Smooth muscle cell (in vitro differentiated cells): ENCODE data around the gene ACSS2. TPM values are rescaled to one million over a fixed set of nuclear protein-coding genes. Genes with fewer than 3 reads are reported as not detected.

Experiments
- DNase-seq: peaks from one replicate; lab custom pipeline; 2025; ENCODE audit not compliant: unreplicated experiment; lab: John Stamatoyannopoulos, UW
- H2AFZ ChIP-seq: fragments of 200-600 bp; sonication (generic); 2 replicates; pipeline ENCODE4 v1.6.0; 2016; ENCODE audit warnings: antibody characterized with exemption, low read depth, mild to moderate bottlenecking
- H3F3A ChIP-seq: fragments of 200-600 bp; sonication (generic); 2 replicates; pipeline ENCODE4 v1.6.0; 2017; ENCODE audit warnings: antibody characterized with exemption, low read depth
- H3K27ac ChIP-seq: fragments of 200-600 bp; sonication (generic); 2 replicates; pipeline ENCODE4 v1.5.1; 2016; ENCODE audit warnings: low read depth, mild to moderate bottlenecking
- H3K27me3 ChIP-seq: fragments of 200-600 bp; sonication (generic); 2 replicates; pipeline ENCODE4 v1.6.1; 2016; ENCODE audit warnings: low read depth, mild to moderate bottlenecking
- H3K36me3 ChIP-seq: fragments of 200-600 bp; sonication (generic); 2 replicates; pipeline ENCODE4 v1.5.1; 2016; ENCODE audit warnings: low read depth
- H3K4me1 ChIP-seq: fragments of 200-600 bp; sonication (generic); 2 replicates; pipeline ENCODE4 v1.5.1; 2016; ENCODE audit warnings: low read depth
- H3K4me2 ChIP-seq: fragments of 200-600 bp; sonication (generic); 2 replicates; pipeline ENCODE4 v1.6.0; 2016; ENCODE audit warnings: mild to moderate bottlenecking
- H3K4me3 ChIP-seq: fragments of 200-600 bp; sonication (generic); 2 replicates; pipeline ENCODE4 v1.5.1; 2016; ENCODE audit warnings: mild to moderate bottlenecking
- H3K79me2 ChIP-seq: fragments of 200-600 bp; sonication (generic); 2 replicates; pipeline ENCODE4 v1.6.0; 2016; ENCODE audit warnings: low read depth, mild to moderate bottlenecking
- H3K9ac ChIP-seq: fragments of 200-600 bp; sonication (generic); 2 replicates; pipeline ENCODE4 v1.6.0; 2016; ENCODE audit warnings: low read depth
- H3K9me3 ChIP-seq: fragments of 200-600 bp; sonication (generic); replicated peaks from 2 replicates; pipeline ENCODE4 v1.5.1; 2016; ENCODE audit warnings: low read depth
- H4K20me1 ChIP-seq: fragments of 200-600 bp; sonication (generic); 2 replicates; pipeline ENCODE4 v1.6.0; 2016; ENCODE audit warnings: low read depth
- CTCF ChIP-seq: fragments of 200-600 bp; sonication (generic); IDR thresholded peaks from 2 replicates; pipeline ENCODE4 v1.5.1; 2017; ENCODE audit warnings: borderline replicate concordance, mild to moderate bottlenecking, antibody characterized with exemption; ENCODE audit not compliant: insufficient read depth, poor library complexity, severe bottlenecking
- WGBS: methylation state at CpG from one replicate; pipeline ENCODE4 v1.1.7; 2016; ENCODE audit warnings: low lambda C conversion rate; 5-methylcytosine and 5-hydroxymethylcytosine counted together
- polyA plus RNA-seq: library from polyadenylated mRNA; unstranded; fragments of >200 nt; fragmentation: Nextera tagmentation; extraction: Ambion mirVana; gene quantifications from 2 replicates; pipeline ENCODE4 v1.2.1, GENCODE V29; 2016
- total RNA-seq: library from RNA; depleted of rRNA; stranded (reverse); fragments of >200 nt; gene quantifications from 2 replicates; pipeline ENCODE4 v1.2.3, GENCODE V29; 2014

The ACSS2 gene
- total and polyA plus RNA-seq, 2 experiments from 2014 or later: 35.1 to 37.7 TPM

- Histone ChIP-seq H3K27ac (peak overlapping the region; percentile 36), H3K9ac (no peak overlapping the region), H3K27me3 (no peaks in the 10 kb centered on the region), H3K79me2 (no peaks in the 10 kb centered on the region), H2AFZ (no peak overlapping the region), H3K4me2 (peak overlapping the region; percentile 38), H3K9me3 (no peaks in the 10 kb centered on the region), H4K20me1 (peaks cover 19% of the 10 kb centered on the region), H3F3A (peaks cover 14% of the 10 kb centered on the region), H3K36me3 (no peaks in the 10 kb centered on the region), H3K4me1 (peaks cover 4% of the 10 kb centered on the region), H3K4me3 (no peak overlapping the region)
- DNase-seq: no peak
- 40% methylated on average over 7 of the region's 7 CpGs for WGBS
- no peak for TF ChIP-seq CTCF
Measured at GRCh38 chr20:34907616-34908469, 31.4 kb downstream of the ACSS2 start.

- no peak for DNase-seq
- Histone ChIP-seq H3K27me3 (no peaks in the 10 kb centered on the region), H3K79me2 (no peaks in the 10 kb centered on the region), H2AFZ (no peak overlapping the region), H3F3A (no peaks in the 10 kb centered on the region), H3K36me3 (no peaks in the 10 kb centered on the region), H3K9ac (no peak overlapping the region), H3K27ac (no peak overlapping the region), H3K4me2 (no peak overlapping the region), H3K4me1 (no peaks in the 10 kb centered on the region), H3K4me3 (no peak overlapping the region), H3K9me3 (no peaks in the 10 kb centered on the region), H4K20me1 (peaks cover 2% of the 10 kb centered on the region)
- no peak for TF ChIP-seq CTCF
- WGBS: 99% methylated on average over 4 of the region's 4 CpGs
Measured at GRCh38 chr20:34915131-34915530, 38.7 kb downstream of the ACSS2 start.

- no peak for DNase-seq
- Histone ChIP-seq H3K27ac (no peak overlapping the region), H3K4me2 (no peak overlapping the region), H3K4me3 (no peak overlapping the region), H3F3A (no peaks in the 10 kb centered on the region), H3K36me3 (no peaks in the 10 kb centered on the region), H3K4me1 (no peaks in the 10 kb centered on the region), H3K9me3 (no peaks in the 10 kb centered on the region), H4K20me1 (no peaks in the 10 kb centered on the region), H3K9ac (no peak overlapping the region), H2AFZ (no peak overlapping the region), H3K79me2 (no peaks in the 10 kb centered on the region), H3K27me3 (no peaks in the 10 kb centered on the region)
- 91% methylated on average over 4 of the region's 4 CpGs for WGBS
- no peak for TF ChIP-seq CTCF
Measured at GRCh38 chr20:34915749-34916455, 39.5 kb downstream of the ACSS2 start.
